ENCODE results near the gene MFAP4.

The MFAP4 gene

GRCh38 chr17:19382531-19383444 is 4.2 kb downstream of the MFAP4 start:
- no peak overlapping the region for H2AFZ ChIP-seq (ENCODE audit: low read length)
- no peaks in the 10 kb centered on the region for H4K20me1 ChIP-seq (ENCODE audit: insufficient read depth, low read length)
- H3F3A ChIP-seq (ENCODE audit: insufficient read depth, low read length) = peaks cover 1% of the 10 kb centered on the region; the same call in 1 of the 2 replicates
- H3K9ac ChIP-seq (ENCODE audit: low read length) = no peak overlapping the region
- TF ChIP-seq CTCF (IDR thresholded peaks at IDR 0.05; ENCODE audit: low read length) (no peak), EZH2phosphoT487 (IDR thresholded peaks at IDR 0.05; ENCODE audit: low read length) (no peak), EZH2 (optimal IDR thresholded peaks at IDR 0.05; ENCODE audit: low read depth, low read length) (no peak)
- no peaks in the 10 kb centered on the region for H3K36me3 ChIP-seq (replicated peaks; ENCODE audit: insufficient read depth, low read length)
- H3K27ac ChIP-seq (ENCODE audit: low read length) = no peak overlapping the region
- no peak overlapping the region for H3K4me2 ChIP-seq (ENCODE audit: low read depth, low read length)
- H3K4me3 ChIP-seq (ENCODE audit: low read length) = no peak overlapping the region
- H3K79me2 ChIP-seq (ENCODE audit: low read length) = peaks cover 12% of the 10 kb centered on the region
- DNase-seq = no peak
- no peaks in the 10 kb centered on the region for H3K9me3 ChIP-seq (replicated peaks; ENCODE audit: insufficient read depth, low read length)
- H3K4me1 ChIP-seq (ENCODE audit: low read length) = no peaks in the 10 kb centered on the region; the same call in 1 of the 2 replicates
- H3K27me3 ChIP-seq (replicated peaks; ENCODE audit: insufficient read depth, low read length) = no peaks in the 10 kb centered on the region
- no peaks in the 10 kb centered on the region for H3K9me2 ChIP-seq (replicated peaks; ENCODE audit: insufficient read depth, low read length)

- TF ChIP-seq EZH2 (optimal IDR thresholded peaks at IDR 0.05; ENCODE audit: low read depth, low read length) (no peak), CTCF (IDR thresholded peaks at IDR 0.05; ENCODE audit: low read length) (no peak), EZH2phosphoT487 (IDR thresholded peaks at IDR 0.05; ENCODE audit: low read length) (no peak)
- Histone ChIP-seq H3K27me3 (replicated peaks; ENCODE audit: insufficient read depth, low read length) (no peaks in the 10 kb centered on the region), H2AFZ (ENCODE audit: low read length) (no peak overlapping the region), H3K9me3 (replicated peaks; ENCODE audit: insufficient read depth, low read length) (no peaks in the 10 kb centered on the region), H3K36me3 (replicated peaks; ENCODE audit: insufficient read depth, low read length) (no peaks in the 10 kb centered on the region), H3K79me2 (ENCODE audit: low read length) (peaks cover 12% of the 10 kb centered on the region), H3K9ac (ENCODE audit: low read length) (no peak overlapping the region), H3K9me2 (replicated peaks; ENCODE audit: insufficient read depth, low read length) (no peaks in the 10 kb centered on the region), H4K20me1 (ENCODE audit: insufficient read depth, low read length) (no peaks in the 10 kb centered on the region), H3K4me1 (ENCODE audit: low read length) (no peaks in the 10 kb centered on the region; the same call in 1 of the 2 replicates), H3K4me3 (ENCODE audit: low read length) (no peak overlapping the region), H3K27ac (ENCODE audit: low read length) (no peak overlapping the region), H3F3A (ENCODE audit: insufficient read depth, low read length) (peaks cover 10% of the 10 kb centered on the region), H3K4me2 (ENCODE audit: low read depth, low read length) (no peak overlapping the region)
- DNase-seq = no peak
These were observed 5.1 kb downstream of the MFAP4 start for GRCh38 chr17:19381741-19382444.

GRCh38 chr17:19381361-19381740 is 5.6 kb downstream of the MFAP4 start:
- no peak overlapping the region for H3K4me3 ChIP-seq (ENCODE audit: low read length)
- H3K9me2 ChIP-seq (replicated peaks; ENCODE audit: insufficient read depth, low read length) = no peaks in the 10 kb centered on the region
- no peak overlapping the region for H2AFZ ChIP-seq (ENCODE audit: low read length)
- DNase-seq = no peak
- peaks cover 12% of the 10 kb centered on the region for H3F3A ChIP-seq (ENCODE audit: insufficient read depth, low read length)
- H3K4me2 ChIP-seq (ENCODE audit: low read depth, low read length) = no peak overlapping the region
- TF ChIP-seq EZH2 (optimal IDR thresholded peaks at IDR 0.05; ENCODE audit: low read depth, low read length) = no peak
- no peak for TF ChIP-seq EZH2phosphoT487 (IDR thresholded peaks at IDR 0.05; ENCODE audit: low read length)
- no peak for TF ChIP-seq CTCF (IDR thresholded peaks at IDR 0.05; ENCODE audit: low read length)
- H3K36me3 ChIP-seq (replicated peaks; ENCODE audit: insufficient read depth, low read length) = no peaks in the 10 kb centered on the region
- peaks cover 12% of the 10 kb centered on the region for H3K79me2 ChIP-seq (ENCODE audit: low read length)
- no peak overlapping the region for H3K27ac ChIP-seq (ENCODE audit: low read length)
- H3K9me3 ChIP-seq (replicated peaks; ENCODE audit: insufficient read depth, low read length) = no peaks in the 10 kb centered on the region
- H4K20me1 ChIP-seq (ENCODE audit: insufficient read depth, low read length) = no peaks in the 10 kb centered on the region
- no peaks in the 10 kb centered on the region; the same call in 1 of the 2 replicates for H3K4me1 ChIP-seq (ENCODE audit: low read length)
- H3K27me3 ChIP-seq (replicated peaks; ENCODE audit: insufficient read depth, low read length) = no peaks in the 10 kb centered on the region
- no peak overlapping the region for H3K9ac ChIP-seq (ENCODE audit: low read length)
